Suppressor macrophage treated with lipopolysaccharide for 4 hours (primary cell): Measurements from ENCODE around the gene MEGF11.

Source experiments
- DNase-seq: peaks from one replicate; pipeline ENCODE4 v3.0.0-alpha.2; 2020

The MEGF11 gene

DNA sequence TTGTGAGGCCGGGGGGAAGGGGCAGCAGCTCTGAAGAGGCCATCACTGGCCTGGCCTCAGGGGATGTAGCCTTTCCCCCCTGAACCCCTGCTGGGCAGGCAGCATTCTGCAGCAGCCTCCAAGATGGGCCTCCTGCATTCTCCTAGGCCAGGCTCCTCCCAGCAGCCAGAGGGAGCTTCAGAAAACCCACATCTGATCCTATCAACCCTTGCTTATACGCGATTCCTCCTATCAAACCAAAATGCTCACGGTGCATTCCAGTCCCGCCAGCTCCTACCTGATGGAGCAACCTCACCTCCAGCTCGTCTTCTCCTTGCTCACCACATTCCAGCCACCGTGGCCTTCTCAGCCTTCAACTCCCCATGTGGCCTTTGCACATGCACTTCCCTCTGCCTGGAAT lies 85.7 kb downstream of the MEGF11 start:
- DNase-seq: no peak

DNA sequence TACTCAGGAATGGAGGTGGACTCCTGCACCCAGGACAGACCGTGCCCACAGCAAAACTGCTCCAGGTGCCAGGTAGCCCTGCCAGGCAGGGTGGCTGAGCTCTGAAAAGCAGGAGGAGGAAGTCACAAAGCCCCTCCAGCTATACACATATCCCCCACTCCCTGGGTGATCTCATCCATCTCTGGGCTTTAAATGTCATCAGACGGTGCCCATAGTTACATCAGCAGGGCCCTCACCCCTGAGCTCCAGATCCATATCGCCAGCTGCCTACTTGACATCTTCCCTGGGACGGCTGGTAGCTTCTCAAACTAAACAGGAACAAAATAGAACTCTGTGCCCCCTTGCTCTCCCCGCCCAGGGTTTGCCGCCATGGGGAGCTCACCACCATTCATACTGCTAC lies 87.7 kb downstream of the MEGF11 start:
- DNase-seq: no peak

DNA sequence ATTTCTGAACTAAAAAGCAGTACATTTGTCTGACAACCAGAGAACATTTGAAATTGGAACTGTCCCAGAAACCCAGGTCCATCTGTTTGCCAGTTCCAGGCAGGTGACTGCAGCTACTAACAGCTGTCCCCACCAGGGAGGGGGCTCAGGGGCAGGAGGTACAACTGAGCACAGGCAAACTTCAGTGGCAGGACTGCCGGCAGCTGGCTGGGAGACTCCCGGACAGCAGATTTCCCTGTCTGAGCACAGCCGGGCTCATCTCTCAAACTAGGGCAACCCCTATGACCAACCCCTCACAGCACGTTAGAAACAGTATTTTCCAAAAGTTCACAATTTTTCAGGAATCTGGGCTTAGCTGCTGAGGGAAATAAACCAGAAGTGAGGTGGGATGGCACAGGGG lies 88.8 kb downstream of the MEGF11 start:
- no peak for DNase-seq

DNA sequence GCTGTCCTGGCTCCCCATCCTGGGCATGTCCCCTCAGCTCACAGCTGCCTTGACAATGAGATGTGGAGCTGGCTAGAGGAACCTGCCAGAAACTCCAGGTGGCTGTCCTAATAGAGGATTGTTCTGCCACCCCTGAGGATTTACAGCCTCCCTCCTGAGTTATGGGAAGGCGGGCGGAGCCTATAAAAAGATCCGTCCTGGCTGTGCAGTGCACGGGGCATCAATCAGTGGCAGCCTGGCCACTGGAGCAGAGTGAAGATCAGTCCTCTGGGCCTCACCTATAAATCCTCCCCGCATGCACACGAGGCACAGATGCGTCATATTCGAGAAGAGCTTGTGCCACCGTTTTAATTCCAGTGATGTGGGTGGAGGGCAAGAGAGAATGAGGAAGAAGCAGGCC lies 90.0 kb downstream of the MEGF11 start:
- no peak for DNase-seq

DNA sequence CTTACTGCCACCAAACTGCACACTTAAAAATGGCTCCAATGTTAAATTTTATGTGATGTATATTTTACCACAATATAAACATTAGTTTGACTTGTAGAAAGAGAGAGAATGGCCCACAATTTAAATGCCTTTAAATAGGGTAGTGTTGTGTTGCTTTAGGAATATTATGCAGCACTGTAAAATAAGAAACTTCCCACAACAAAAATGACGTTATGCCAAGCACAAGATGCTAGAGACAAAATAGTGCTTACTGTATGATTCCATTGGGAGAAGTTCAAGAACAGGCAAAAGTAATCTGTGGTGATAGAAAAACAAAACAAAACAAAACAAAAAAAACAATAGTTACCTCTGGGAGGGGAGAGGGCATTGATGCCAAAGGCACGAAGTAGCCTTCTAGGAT lies 91.3 kb downstream of the MEGF11 start:
- DNase-seq: no peak

DNA sequence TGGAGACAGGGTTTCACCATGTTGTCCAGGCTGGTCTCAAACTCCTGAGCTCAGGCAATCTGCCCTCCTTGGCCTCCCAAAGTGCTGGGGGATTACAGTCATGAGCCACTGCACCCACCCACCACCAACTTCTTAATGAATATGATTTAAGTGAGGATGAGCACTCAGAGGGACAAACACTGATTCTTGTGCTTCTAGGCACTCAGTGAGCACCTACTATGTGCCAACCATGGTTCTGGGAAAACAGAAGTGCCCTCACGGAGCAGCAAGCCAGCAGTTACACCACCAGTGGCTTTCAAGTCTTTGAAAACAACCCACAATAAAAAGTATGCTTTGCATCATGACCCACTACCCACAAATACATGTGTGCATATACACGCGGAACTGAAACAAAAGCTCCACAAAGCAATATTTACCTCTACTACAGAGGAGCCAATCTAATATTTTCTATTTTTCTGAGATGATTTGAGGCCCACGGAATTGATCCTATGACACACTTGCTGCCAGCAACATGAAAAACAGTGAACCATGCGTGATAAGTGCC lies 91.9 kb downstream of the MEGF11 start:
- DNase-seq: no peak

DNA sequence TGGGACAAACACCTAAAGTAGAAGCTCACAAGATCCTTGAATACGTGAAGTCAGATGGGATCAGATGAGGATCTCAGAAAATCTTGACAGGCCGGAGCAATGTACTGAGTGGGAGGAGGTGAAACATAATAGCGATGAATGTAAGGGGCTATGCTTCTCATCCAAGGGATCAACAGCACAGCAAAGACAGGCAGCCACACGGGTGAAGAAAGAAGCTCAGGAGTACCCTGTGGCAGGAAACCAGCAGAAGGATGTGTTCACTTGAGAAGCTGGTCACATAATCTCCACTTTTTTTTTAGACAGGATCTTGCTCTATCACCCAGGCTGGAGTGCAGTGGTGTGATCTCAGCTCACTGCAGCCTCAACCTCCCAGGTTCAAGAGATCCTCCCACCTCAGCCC lies 92.4 kb downstream of the MEGF11 start:
- no peak for DNase-seq

DNA sequence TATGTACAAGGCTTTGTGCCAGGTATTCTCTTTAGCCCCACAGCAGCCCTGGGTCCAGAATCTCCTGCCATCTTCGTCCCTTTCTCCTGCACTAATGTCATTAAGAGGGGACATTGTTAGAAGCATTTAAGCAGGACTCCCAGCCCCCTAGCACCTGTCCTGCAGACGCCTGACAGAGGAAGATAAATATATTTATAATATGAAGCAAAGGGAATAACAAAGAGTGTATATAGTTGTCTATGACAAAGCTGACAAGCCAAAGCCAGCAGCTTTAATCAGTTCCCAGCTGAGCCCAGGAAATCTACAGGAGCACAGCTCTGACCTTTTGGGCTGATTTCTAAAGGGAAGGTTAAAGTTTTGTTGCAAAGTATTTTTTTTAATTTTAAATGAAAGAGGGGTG lies 96.0 kb downstream of the MEGF11 start:
- no peak for DNase-seq

DNA sequence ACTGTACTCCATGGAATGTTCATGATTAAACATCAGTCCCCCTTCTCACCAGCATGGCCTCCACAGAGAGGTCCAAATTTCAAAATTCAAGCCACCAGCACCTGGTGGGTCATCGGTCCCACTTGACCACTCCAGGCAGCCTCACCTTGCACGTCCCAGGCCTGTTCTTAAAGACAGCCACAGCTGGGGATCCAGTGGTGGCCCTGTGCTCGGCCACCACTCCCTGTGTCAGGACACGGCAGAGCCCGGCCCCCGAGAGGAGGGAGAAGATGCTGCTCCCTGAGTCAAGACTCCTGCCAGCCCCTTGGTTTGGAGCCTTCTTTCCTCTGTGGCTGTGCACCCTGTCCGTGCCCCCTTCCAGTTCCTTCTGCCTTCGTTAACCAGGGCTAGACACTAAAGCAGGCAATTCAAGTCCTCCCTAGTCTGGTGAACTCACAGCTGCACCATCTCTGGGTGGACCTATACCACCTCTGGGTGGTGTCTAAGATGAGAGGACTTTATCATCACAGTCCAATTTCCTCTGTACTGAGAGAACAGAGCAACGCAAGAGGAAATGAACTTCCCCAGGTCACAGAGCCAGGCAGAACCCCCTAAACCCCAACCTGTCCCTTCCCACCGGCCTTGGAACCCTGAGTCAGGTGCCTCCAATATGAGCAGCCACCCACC lies 97.1 kb downstream of the MEGF11 start:
- DNase-seq: no peak

DNA sequence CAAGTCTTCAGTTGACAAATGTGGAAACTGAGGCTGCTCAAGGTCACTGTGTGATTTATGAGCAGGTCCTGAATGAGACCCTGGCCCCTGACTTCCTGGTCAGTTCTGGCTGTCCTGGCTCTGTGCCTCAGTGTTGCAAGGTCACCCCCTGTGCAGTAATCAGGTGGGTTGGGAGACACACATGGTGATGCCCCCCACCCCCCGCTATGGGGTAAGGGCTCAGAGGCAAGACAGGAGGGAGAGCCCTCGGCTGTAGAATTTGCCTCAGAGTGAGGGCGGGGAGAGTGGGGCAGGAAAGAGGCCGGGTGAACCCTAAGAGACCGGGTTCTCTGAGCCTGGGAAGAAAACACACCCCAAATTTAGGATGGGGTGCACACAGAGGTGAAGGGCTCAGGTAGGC lies 98.5 kb downstream of the MEGF11 start:
- no peak for DNase-seq

DNA sequence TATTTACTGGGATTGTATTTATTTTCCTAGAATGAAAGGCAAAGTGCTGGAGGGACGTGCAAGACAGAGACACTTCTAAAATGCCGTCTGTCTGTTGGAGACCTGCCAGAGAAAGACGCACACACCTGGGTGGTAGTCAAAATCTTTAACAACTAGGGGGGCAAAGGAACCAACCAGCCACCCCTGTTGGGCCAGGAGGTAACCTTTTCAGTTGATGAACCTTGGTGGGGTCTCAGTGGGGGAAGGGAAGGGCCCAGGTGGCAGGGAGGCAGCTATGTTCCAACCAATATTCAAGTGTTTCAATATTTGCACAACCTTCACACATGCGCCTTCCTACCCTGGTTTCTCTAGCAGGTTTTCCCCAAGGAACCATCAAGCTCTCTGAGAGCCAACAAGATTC lies 99.0 kb downstream of the MEGF11 start:
- no peak for DNase-seq

DNA sequence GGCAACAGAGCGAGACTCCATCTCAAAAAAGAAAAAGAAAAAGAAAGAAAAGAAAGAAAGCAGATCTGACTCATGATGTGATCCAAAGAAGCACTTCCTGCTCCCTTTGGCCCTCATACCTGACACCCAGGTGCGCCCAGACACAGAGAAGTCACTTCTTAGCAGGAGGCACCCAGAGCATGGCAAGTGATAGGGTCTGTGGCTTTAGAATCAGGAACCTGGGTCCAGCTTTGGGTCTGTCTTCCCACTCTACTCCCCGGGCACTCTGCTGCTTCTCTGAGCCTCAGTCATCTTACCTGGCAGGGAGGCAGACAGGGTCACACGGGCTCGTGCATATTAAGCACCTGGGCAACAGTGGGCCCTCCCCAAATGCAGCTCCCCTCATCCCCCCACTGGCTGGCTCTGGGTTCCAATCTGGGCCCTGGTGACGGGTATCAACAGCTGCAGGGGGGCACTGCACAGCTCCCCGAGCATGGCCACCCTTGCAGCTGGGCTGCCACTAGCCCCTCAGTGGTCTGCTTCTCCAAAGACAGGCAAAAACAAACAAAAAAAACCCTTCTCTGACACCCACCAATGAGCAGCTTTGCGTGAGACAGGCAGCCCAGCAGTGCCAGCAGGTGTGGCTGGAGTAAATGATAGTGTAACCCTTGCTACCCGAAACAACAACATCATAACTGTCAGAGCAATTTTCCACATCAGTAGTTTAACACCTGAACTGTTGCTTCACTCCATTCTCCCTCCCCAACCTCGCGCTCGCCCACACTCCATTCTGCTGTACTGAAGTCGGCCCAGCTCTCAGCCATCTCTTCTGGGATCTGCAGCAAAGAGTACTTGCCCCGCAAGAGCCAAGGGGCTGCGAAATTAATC lies 99.8 kb downstream of the MEGF11 start:
- DNase-seq: no peak

DNA sequence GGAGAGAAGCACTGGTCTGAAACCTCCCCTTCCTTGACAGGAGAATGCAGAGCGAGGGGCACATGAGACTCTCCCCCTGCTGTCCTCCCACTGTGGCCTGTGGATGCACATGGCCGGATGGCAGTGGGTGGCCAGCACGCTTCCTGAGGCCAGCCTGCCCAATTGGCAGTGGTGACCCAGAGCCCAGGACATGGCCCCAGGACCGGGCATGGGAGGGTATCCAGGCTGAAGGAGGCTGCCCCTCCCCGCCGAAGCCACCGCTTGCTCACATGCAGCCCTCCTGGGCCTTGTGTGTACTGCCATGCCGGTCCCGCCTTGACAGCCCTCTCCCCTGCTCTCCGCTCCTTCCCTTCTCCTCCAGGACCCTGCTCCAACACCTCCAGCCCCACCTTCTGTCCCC lies 100.9 kb downstream of the MEGF11 start:
- DNase-seq: no peak

DNA sequence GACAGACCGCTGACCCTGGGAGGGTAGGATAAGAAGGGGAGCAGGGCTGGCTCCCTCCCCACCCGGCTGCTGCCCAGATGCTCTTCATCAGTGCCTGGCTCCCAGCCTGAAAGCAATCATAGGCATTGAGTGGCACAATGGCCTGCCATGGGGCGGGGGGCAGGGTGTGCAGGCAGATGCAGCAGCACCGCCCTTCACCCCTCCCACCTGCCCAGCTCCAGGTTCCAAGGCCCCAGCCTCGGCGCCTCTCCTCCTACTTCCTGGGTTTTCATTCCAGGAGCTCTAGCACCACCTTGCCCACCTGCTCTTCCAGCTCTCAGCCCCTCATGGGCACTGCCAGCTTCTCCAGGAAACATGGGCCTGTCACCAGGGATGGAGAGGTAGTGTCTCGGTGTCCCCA lies 101.7 kb downstream of the MEGF11 start:
- no peak for DNase-seq

DNA sequence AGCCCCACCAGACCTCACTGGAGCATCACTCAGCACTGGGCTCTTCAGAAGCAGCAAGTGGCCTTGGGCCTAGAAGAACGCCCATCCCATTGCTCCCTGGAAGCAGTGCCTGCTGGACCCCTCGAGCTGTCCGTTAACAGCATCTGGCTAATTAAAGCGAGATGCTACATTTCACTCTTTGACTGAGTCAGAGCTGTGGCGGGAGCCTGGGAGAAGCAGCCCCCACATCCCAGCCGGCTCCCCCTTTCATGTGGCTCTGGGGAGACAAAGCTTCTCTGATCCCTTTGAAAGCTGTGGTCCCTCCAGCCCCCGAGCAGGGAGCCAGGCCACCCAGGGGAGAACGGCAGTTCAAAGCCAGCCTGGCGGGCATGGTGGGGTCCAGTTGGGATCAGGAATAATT lies 103.7 kb downstream of the MEGF11 start:
- no peak for DNase-seq

DNA sequence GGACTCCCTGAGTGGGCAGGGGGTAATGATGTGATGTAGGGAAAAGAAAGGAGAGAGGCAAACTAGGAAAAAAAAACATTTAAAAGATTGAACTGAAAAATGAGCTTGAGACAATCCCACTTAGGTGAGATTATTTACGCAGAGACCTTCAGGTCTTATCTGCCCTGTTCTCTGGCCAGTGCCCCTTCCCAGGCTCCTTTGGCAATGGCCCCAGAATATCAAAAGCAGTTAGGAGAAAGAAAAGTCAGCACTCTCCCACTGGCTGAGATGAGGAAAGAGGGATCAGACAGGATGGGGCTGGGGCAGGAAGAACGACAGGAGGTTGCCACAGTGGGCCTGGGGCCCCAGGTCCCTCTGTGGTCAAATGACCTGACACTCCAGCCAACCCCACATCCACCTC lies 105.4 kb downstream of the MEGF11 start:
- DNase-seq: no peak

DNA sequence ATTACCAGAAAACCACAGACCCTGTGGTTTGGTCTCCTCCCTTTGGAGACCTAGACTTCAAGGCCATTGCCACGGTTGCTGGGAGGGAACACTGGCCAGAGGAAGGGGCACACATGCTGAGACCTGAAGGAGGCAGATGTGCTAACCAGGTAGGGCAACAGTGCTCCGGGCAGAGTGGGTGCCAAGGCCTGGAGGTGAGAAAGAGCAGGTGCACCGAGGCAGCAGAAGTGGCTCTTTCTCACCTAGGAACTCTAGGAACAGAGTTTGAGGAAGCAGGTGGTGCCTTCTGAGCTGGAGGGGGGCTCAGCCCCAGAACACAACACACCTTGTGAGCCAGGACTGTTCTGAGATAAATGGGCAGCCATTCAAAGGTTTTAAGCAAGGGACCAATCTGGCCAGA lies 106.1 kb downstream of the MEGF11 start:
- DNase-seq: no peak

DNA sequence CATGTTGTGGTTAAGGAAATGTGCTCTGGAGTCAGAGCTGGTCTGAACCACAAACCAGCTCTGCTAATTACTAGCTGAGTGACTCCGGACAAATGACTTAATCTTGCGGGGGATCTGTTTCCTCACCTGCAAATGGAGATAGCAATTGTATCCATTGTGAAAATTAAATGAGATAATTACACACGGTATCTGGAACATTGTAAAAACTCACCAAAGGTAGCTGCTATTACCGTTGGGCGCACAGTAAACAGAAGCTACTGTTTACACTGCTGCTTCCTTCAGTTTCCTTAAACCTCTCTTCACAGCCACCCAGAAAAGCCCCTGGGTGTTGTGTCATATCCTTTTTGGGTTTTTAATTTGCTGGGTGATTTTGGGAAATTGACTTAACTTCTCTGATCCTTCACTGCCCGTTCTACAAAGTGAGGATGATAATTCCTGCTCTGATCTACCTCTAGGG lies 107.8 kb downstream of the MEGF11 start:
- DNase-seq: no peak

DNA sequence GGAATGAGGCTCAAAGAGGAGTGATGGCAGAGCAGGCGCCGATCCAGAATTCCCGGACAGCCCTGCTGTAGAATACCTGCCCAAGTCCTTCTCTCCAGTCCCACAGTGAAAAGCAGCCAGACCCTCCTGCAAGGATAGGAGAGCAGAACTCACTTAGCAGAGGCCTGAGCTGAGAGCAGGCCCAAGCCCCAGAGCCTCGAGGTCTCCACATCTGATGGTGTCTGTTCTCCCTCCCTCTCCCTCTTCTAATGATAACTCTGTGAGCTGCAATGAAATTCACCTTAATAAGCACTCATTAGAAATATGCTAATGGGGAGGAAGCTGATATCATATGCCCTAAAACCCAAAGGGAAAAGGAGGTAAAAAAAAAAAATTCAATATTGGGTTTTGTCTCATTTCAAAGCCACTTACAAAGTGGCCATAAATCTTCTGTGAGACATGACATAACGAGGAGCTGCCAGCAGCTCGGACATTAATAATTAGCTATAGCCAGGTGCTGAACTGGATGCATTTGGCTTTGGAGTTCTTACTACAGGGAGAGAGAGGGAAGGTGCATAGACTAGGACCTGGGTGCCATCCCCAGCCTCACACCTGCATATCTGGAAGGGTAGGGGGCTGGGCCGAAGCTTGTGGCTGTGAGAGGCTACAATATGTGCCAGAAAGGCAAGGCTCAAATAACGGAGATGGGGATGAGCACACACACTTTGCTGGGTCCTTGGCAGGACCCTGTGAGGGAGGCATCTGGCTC lies 108.4 kb downstream of the MEGF11 start:
- DNase-seq: no peak

DNA sequence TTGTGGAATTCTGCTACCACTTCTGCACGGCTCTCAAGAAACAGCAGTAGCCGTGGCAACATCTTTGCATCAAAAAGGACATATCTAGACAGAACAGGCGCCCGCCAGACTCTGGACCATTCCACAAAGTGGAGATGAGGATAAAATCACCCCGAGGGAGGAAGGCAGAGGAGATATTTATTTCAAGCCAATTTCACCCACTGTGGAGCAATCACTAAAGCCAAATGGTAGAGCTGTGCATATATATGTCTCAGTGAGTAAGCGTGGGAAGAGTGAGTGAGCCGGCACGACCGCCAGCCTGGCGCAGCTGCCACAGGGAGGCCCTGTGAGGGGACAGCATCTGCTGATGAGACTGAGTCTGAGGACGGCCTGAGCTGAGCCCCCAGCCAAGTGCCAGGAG lies 111.3 kb downstream of the MEGF11 start:
- no peak for DNase-seq

DNA sequence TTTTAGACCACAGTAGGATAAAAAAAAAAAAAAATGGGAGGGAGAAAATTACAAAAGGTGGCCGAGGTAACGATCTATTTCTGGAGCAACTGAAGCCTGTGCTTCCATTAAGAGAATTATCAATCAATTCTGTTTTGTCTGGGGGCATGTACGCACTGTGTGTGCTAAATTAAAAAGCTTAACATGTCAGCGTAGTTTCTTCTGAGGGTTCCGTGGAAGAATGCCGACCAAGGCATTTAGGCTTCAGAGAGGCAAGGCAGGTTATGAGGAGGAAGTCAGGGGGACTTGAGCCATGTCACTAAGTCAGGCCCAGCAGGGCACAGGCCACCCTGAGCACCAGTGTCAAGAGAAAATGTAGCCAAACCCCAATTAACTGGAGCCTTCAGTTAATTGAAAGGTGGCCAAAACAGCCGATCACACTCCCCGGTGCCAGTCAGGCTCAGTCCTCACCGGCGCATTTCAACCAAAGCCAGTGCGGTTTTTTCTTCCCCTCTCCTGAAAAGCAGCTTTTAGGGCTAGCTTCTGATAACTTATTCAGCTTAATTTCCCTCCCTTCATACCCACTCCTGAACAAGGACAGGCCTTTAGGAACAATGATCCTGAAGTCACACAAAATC lies 113.9 kb downstream of the MEGF11 start:
- DNase-seq: no peak

DNA sequence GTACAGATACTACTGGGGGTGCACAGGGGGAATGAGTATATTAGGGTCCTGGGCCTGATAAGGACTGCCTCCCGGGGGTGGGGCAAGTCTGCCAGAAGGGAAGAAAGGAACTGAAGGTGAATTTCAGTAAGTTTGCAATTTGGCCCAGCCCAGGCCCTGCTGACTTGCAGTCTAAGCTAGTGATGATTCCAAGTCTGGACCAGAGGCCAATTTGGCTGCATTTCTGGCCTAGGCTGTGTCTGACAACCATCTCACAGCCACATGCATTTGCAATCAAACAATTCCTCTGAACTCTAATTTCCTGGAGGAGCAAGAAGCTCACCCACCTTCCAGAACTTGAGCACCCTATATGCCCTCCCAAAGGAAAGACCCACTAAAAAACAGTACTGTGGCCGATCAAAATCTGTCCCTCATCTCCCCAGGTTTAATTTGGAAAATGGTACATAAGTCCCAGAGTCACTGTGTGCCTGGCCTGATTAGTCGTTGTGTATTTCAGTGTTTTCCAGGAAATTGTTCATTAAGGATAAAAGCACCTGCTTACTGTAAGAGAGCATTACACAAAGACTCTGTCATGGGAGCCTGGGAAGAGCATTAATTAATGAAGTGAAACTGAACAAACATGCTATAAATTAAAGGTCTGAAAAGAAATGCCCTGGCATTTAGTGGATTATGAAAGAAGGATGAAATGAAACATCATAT lies 114.5 kb downstream of the MEGF11 start:
- DNase-seq: peak; percentile 10
